HCT116 (cell line): ENCODE data around the gene ERCC6. TPM values are rescaled to one million over a fixed set of nuclear protein-coding genes. Genes with fewer than 3 reads are reported as not detected.

ENCODE experiments used
- ATAC-seq: fragments of 200-7000 bp; cut with Tn5 transposase; 2 replicates; pipeline ENCODE4 v1.9.1; 2020; ENCODE audit warnings: mild to moderate bottlenecking, moderate library complexity
- BruUV-seq: library from RNA; stranded (reverse); fragments of 400-500 nt; replicated peaks from 2 replicates; lab custom pipeline; 2021; lab: Mats Ljungman, UMichigan
- CTCF ChIA-PET: fragments of 300-600 bp; sonication (Branson Sonifier 250); formaldehyde crosslinking; loops from one replicate; lab custom pipeline; 2021; ENCODE audit warnings: antibody characterized with exemption; lab: Charles Lee
- POLR2A ChIA-PET: fragments of 300-600, 350-600 bp; sonication (Branson Sonifier 250); formaldehyde crosslinking; loops from one replicate; lab custom pipeline; 2021; ENCODE audit warnings: antibody characterized with exemption; lab: Charles Lee
- RAD21 ChIA-PET, 2 experiments: fragments of 300-600 bp; sonication (Branson Sonifier 250); formaldehyde crosslinking; loops; one replicate each; lab custom pipeline; 2023; ENCODE audit warnings: low total read pairs in 2 of 2; ENCODE audit not compliant: uncharacterized antibody in 2 of 2, unreplicated experiment in 2 of 2, low non-redundant PET in 1 of 2; lab: Charles Lee
- DNase-seq: peaks from one replicate; pipeline ENCODE4 v3.0.0-alpha.2; 2010; ENCODE audit warnings: low read depth, low spot score
- H2AFZ ChIP-seq: fragments of 200-600 bp; shearing (Covaris generic), sonication (generic); 2 replicates; pipeline ENCODE4 v1.6.1; 2017; ENCODE audit warnings: low read depth, mixed run types, mixed read lengths, antibody characterized with exemption, low read length; ENCODE audit not compliant: poor library complexity, severe bottlenecking
- H3K27ac ChIP-seq: 2 replicates; pipeline ENCODE4 v1.5.1; 2012; ENCODE audit warnings: low read depth, low read length
- H3K27me3 ChIP-seq: fragments of 200-600 bp; sonication (generic); 2 replicates; pipeline ENCODE4 v1.6.1; 2016; ENCODE audit warnings: mixed run types, low read length, mixed read lengths; ENCODE audit not compliant: insufficient read depth
- H3K36me3 ChIP-seq, 2 experiments: fragments of 200-500 bp in 1 of 2; fragments of 200-600 bp in 1 of 2; sonication (Bioruptor generic) in 1 of 2; sonication (generic) in 1 of 2; 2 replicates each; pipeline versions ENCODE4 v1.5.1 to v1.6.1; 2014 to 2016; ENCODE audit warnings: low read length in 2 of 2, inconsistent platforms in 1 of 2, mixed read lengths in 1 of 2, mixed run types in 1 of 2; ENCODE audit not compliant: insufficient read depth in 2 of 2, control insufficient read depth in 1 of 2
- H3K4me1 ChIP-seq, 2 experiments: fragments of 200-600 bp in 1 of 2; sonication (generic) in 1 of 2; 2 replicates each; pipeline versions ENCODE4 v1.5.1 to v1.6.1; 2012 to 2017; ENCODE audit warnings: low read length in 2 of 2, inconsistent platforms in 1 of 2, mild to moderate bottlenecking in 1 of 2, mixed read lengths in 1 of 2, mixed run types in 1 of 2, moderate library complexity in 1 of 2; ENCODE audit not compliant: insufficient read depth in 2 of 2, control insufficient read depth in 1 of 2
- H3K4me2 ChIP-seq: fragments of 200-600 bp; sonication (generic); 2 replicates; pipeline ENCODE4 v1.6.1; 2017; ENCODE audit warnings: mixed run types, low read length, mixed read lengths
- H3K4me3 ChIP-seq, 2 experiments: fragments of 200-600 bp in 1 of 2; sonication (generic) in 1 of 2; replicated peaks in 1 of 2; 2 replicates each; pipeline ENCODE4 v1.5.1; 2011 to 2016; ENCODE audit warnings: low read length in 2 of 2, control low read depth in 1 of 2, low read depth in 1 of 2, mild to moderate bottlenecking in 1 of 2, mixed read lengths in 1 of 2, mixed run types in 1 of 2
- H3K79me2 ChIP-seq: fragments of 200-600 bp; sonication (generic); 2 replicates; pipeline ENCODE4 v1.6.1; 2017; ENCODE audit warnings: mild to moderate bottlenecking, mixed run types, low read length, moderate library complexity, mixed read lengths; ENCODE audit not compliant: insufficient read depth
- H3K9ac ChIP-seq: fragments of 200-600 bp; sonication (generic); 2 replicates; pipeline ENCODE4 v1.6.1; 2016; ENCODE audit warnings: low read length, mixed read lengths
- H3K9me2 ChIP-seq: fragments of 200-600 bp; sonication (generic), shearing (Covaris generic); 2 replicates; pipeline ENCODE4 v1.6.1; 2017; ENCODE audit warnings: mixed run types, mild to moderate bottlenecking, moderate library complexity; ENCODE audit not compliant: insufficient read depth
- H3K9me3 ChIP-seq, 2 experiments: fragments of 200-500 bp in 1 of 2; fragments of 200-600 bp in 1 of 2; sonication (Bioruptor generic) in 1 of 2; sonication (generic) in 1 of 2; 2 replicates each; pipeline ENCODE4 v1.6.1; 2014 to 2017; ENCODE audit warnings: low read length in 2 of 2, mixed read lengths in 2 of 2, inconsistent platforms in 1 of 2, low read depth in 1 of 2, mild to moderate bottlenecking in 1 of 2, mixed run types in 1 of 2, moderate library complexity in 1 of 2; ENCODE audit not compliant: control insufficient read depth in 1 of 2, insufficient read depth in 1 of 2
- H4K20me1 ChIP-seq: fragments of 200-600 bp; sonication (generic), shearing (Covaris generic); 2 replicates; pipeline ENCODE4 v1.6.1; 2017; ENCODE audit warnings: mixed run types, mild to moderate bottlenecking, moderate library complexity; ENCODE audit not compliant: insufficient read depth
- ATF3 ChIP-seq: IDR thresholded peaks from 2 replicates; pipeline ENCODE4 v1.6.1; 2012
- CBX3 ChIP-seq: IDR thresholded peaks from 2 replicates; pipeline ENCODE4 v1.6.1; 2012; ENCODE audit warnings: low read depth
- CEBPB ChIP-seq: IDR thresholded peaks from 2 replicates; pipeline ENCODE4 v1.6.1; 2012; ENCODE audit warnings: low read depth
- EGR1 ChIP-seq: IDR thresholded peaks from 2 replicates; pipeline ENCODE4 v1.6.1; 2012; ENCODE audit warnings: low read depth
- ELF1 ChIP-seq: IDR thresholded peaks from 2 replicates; pipeline ENCODE4 v1.6.1; 2012; ENCODE audit warnings: low read depth, borderline replicate concordance
- EZH2 ChIP-seq: fragments of 200-600 bp; sonication (generic); IDR thresholded peaks from 2 replicates; pipeline ENCODE4 v1.6.1; 2017; ENCODE audit warnings: antibody characterized with exemption, mixed run types
- FOSL1 ChIP-seq: IDR thresholded peaks from 2 replicates; pipeline ENCODE4 v1.6.1; 2012; ENCODE audit warnings: low read depth
- POLR2A ChIP-seq: IDR thresholded peaks from 2 replicates; pipeline ENCODE4 v1.7.0; 2011; ENCODE audit warnings: borderline replicate concordance; ENCODE audit not compliant: insufficient read depth, insufficient read length; ENCODE audit errors: extremely low read depth
- RAD21 ChIP-seq: IDR thresholded peaks from 2 replicates; pipeline ENCODE4 v1.6.1; 2012; ENCODE audit warnings: low read depth, mild to moderate bottlenecking
- SIN3A ChIP-seq: IDR thresholded peaks from 2 replicates; pipeline ENCODE4 v1.6.1; 2012; ENCODE audit warnings: low read depth
- SP1 ChIP-seq: IDR thresholded peaks from 2 replicates; pipeline ENCODE4 v1.6.1; 2012; ENCODE audit warnings: low read depth
- TCF7L2 ChIP-seq: IDR thresholded peaks from 2 replicates; pipeline ENCODE4 v1.7.0; 2011; ENCODE audit warnings: borderline replicate concordance, inconsistent platforms; ENCODE audit not compliant: insufficient read depth, insufficient read length; ENCODE audit errors: extremely low read depth
- YY1 ChIP-seq: IDR thresholded peaks from 2 replicates; pipeline ENCODE4 v1.6.1; 2011; ENCODE audit warnings: low read length, low read depth, moderate library complexity, mild to moderate bottlenecking; ENCODE audit not compliant: insufficient replicate concordance; ENCODE audit errors: extremely low read depth
- ZNF274 ChIP-seq: fragments of 200-500 bp; sonication (Bioruptor generic); IDR thresholded peaks from 2 replicates; pipeline ENCODE4 v1.6.1; 2014; ENCODE audit warnings: mild to moderate bottlenecking, low read depth, low read length, inconsistent platforms
- intact Hi-C: fragments of 100-400 bp; cut with micrococcal nuclease; formaldehyde crosslinking; loops from 2 replicates; pipeline ENCODE4 v1.10.0; 2022
- total RNA-seq: library from RNA; stranded (reverse); gene quantifications from one replicate; pipeline ENCODE4 v1.2.1, GENCODE V29; 2021; ENCODE audit not compliant: unreplicated experiment
- TF ChIP-seq, protein P1 (sequence below), 3 experiments: fragments of 200-600 bp in 1 of 3; sonication (generic) in 1 of 3; IDR thresholded peaks in 2 of 3; conservative IDR thresholded peaks in 1 of 3; 2 replicates each; pipeline ENCODE4 v1.5.1; 2012 to 2017; ENCODE audit warnings: low read depth in 2 of 3, low read length in 2 of 3, antibody characterized with exemption in 1 of 3, borderline replicate concordance in 1 of 3, control low read depth in 1 of 3, mild to moderate bottlenecking in 1 of 3, mixed read lengths in 1 of 3, mixed run types in 1 of 3, moderate library complexity in 1 of 3; ENCODE audit not compliant: insufficient read depth in 1 of 3
- TF ChIP-seq, protein P2 (sequence below): IDR thresholded peaks from 2 replicates; pipeline ENCODE4 v1.6.1; 2012; ENCODE audit warnings: low read depth

ERCC6 gene
- total RNA-seq, 1 experiment from 2014 or later: 16.4 TPM

- CTCF ChIA-PET: no interaction called here
- BruUV-seq: no TSS peak
- no peaks in the 10 kb centered on the region for H3K4me1 ChIP-seq
- no peak for ATAC-seq
- no peak overlapping the region for H3K4me2 ChIP-seq
- H3K27ac ChIP-seq: no peak overlapping the region
- no peaks in the 10 kb centered on the region for H3K36me3 ChIP-seq
- no peak overlapping the region for H3K4me3 ChIP-seq
- intact Hi-C loops: no loop called here
- H3K9ac ChIP-seq: no peak overlapping the region
- H3K27me3 ChIP-seq: no peaks in the 10 kb centered on the region
- H2AFZ ChIP-seq: no peak overlapping the region
- no peak for TF ChIP-seq CBX3
- no peak for TF ChIP-seq SIN3A
- TF ChIP-seq ZNF274: no peak
- no peak for TF ChIP-seq SP1
- TF ChIP-seq, all 23 proteins: peak for 0
- DNase-seq: no peak
- RAD21 ChIA-PET: no interaction called here
- H3K9me2 ChIP-seq: no peaks in the 10 kb centered on the region
- H3K9me3 ChIP-seq: no peaks in the 10 kb centered on the region
- no peaks in the 10 kb centered on the region for H4K20me1 ChIP-seq
- POLR2A ChIA-PET: no interaction called here
- H3K79me2 ChIP-seq: no peaks in the 10 kb centered on the region
These were observed 36.7 kb upstream of the ERCC6 start for GRCh38 chr10:49575489-49576072.

DNA sequence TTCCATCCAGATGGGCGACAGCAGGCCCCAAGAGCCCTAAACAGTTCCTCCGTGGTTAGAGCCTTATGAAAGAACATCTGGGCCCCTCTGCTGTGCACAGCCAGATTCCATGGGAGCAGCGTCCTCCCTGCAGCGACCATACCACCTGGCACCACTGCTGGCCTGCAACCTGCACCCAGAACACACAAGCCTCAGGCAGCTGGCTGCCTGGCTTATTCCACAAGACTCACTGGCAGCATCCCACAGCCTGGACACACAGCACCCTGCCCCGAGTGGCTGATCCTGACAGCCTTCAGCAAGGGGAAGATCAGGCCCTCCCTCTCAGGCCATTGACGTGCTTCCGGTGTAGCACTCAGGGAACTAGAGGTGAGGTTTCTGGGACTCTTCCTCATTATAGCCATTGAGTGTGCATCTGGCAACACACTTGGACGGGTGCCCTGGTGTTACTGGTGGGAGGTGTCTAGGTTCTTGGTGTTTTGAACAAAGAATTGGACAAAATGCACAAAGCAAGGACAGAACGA is 33.7 kb upstream of the ERCC6 start:
- H2AFZ ChIP-seq: no peak overlapping the region
- no peak overlapping the region for H3K4me3 ChIP-seq
- no peaks in the 10 kb centered on the region for H4K20me1 ChIP-seq
- no peaks in the 10 kb centered on the region for H3K4me1 ChIP-seq
- no peaks in the 10 kb centered on the region for H3K36me3 ChIP-seq
- intact Hi-C loops: no loop called here
- ChIA-PET CTCF (no interaction called here), POLR2A (no interaction called here), RAD21 (no interaction called here)
- no peaks in the 10 kb centered on the region for H3K27me3 ChIP-seq
- no peaks in the 10 kb centered on the region for H3K9me3 ChIP-seq
- DNase-seq (no peak), ATAC-seq (no peak)
- BruUV-seq: no TSS peak
- no peak overlapping the region for H3K4me2 ChIP-seq
- H3K9me2 ChIP-seq: no peaks in the 10 kb centered on the region
- H3K27ac ChIP-seq: no peak overlapping the region
- H3K9ac ChIP-seq: no peak overlapping the region
- no peaks in the 10 kb centered on the region for H3K79me2 ChIP-seq
- no peak for TF ChIP-seq ATF3
- no peak for TF ChIP-seq CEBPB
- TF ChIP-seq TCF7L2: no peak
- TF ChIP-seq, protein P1, sequence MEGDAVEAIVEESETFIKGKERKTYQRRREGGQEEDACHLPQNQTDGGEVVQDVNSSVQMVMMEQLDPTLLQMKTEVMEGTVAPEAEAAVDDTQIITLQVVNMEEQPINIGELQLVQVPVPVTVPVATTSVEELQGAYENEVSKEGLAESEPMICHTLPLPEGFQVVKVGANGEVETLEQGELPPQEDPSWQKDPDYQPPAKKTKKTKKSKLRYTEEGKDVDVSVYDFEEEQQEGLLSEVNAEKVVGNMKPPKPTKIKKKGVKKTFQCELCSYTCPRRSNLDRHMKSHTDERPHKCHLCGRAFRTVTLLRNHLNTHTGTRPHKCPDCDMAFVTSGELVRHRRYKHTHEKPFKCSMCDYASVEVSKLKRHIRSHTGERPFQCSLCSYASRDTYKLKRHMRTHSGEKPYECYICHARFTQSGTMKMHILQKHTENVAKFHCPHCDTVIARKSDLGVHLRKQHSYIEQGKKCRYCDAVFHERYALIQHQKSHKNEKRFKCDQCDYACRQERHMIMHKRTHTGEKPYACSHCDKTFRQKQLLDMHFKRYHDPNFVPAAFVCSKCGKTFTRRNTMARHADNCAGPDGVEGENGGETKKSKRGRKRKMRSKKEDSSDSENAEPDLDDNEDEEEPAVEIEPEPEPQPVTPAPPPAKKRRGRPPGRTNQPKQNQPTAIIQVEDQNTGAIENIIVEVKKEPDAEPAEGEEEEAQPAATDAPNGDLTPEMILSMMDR (IDR thresholded peaks at IDR 0.05 in 2 of 3, conservative IDR thresholded peaks at IDR 0.05 in 1 of 3; ENCODE audit: borderline replicate concordance in 1 of 3, insufficient read depth in 1 of 3, low read depth in 2 of 3, low read length in 2 of 3): no peak
- no peak for TF ChIP-seq RAD21
- TF ChIP-seq EGR1: no peak
- no peak for TF ChIP-seq ELF1
- no peak for TF ChIP-seq YY1
- TF ChIP-seq FOSL1: no peak
- no peak for TF ChIP-seq POLR2A
- TF ChIP-seq, protein P2, sequence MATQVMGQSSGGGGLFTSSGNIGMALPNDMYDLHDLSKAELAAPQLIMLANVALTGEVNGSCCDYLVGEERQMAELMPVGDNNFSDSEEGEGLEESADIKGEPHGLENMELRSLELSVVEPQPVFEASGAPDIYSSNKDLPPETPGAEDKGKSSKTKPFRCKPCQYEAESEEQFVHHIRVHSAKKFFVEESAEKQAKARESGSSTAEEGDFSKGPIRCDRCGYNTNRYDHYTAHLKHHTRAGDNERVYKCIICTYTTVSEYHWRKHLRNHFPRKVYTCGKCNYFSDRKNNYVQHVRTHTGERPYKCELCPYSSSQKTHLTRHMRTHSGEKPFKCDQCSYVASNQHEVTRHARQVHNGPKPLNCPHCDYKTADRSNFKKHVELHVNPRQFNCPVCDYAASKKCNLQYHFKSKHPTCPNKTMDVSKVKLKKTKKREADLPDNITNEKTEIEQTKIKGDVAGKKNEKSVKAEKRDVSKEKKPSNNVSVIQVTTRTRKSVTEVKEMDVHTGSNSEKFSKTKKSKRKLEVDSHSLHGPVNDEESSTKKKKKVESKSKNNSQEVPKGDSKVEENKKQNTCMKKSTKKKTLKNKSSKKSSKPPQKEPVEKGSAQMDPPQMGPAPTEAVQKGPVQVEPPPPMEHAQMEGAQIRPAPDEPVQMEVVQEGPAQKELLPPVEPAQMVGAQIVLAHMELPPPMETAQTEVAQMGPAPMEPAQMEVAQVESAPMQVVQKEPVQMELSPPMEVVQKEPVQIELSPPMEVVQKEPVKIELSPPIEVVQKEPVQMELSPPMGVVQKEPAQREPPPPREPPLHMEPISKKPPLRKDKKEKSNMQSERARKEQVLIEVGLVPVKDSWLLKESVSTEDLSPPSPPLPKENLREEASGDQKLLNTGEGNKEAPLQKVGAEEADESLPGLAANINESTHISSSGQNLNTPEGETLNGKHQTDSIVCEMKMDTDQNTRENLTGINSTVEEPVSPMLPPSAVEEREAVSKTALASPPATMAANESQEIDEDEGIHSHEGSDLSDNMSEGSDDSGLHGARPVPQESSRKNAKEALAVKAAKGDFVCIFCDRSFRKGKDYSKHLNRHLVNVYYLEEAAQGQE: no peak
- no peak for TF ChIP-seq EZH2
